ENCODE data around the gene IL16. TPM values are rescaled to one million over a fixed set of nuclear protein-coding genes. Genes with fewer than 3 reads are reported as not detected.

Gene IL16
- total and polyA plus RNA-seq, 9 of the 15 experiments (the other 6 are each of a cell fraction or from before 2014, with no cell fraction given), result 1.4 to 18.8 (median 10.6) TPM

DNA sequence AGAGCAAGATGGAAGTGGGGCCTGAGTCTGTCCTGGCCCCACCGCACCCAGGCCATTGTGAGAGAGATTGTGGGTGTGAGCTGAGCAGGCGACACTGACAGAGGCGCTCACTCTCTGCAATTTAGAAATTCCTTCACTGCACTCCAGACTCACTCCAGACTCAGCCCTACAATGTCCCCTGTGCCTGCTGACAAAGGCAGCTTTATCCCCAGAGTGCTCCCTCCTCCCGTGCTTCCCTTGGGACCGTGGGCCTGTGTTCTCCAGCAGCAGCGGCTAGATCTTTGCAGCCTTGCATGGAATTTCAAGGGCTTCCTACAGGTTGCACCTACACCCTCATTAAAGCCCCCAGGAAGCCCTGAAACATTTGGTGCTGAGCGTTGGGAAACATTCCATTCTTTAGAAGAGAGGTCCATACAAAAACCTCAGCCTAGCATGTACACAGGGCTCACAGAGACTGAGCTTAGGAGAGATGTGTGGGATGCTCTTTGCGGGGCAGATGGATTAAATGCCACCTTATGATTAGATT is 1.3 kb upstream of the IL16 start:
- WGBS (ENCODE audit: insufficient coverage, low coverage, missing lambda C conversion rate), result 60% methylated on average over 8 of the region's 8 CpGs
- no peaks in the 10 kb centered on the region for H3K36me3 ChIP-seq (ENCODE audit: control insufficient read depth, insufficient read depth, low read length)
- no TSS peak for BruUV-seq (replicated peaks)
- no peak overlapping the region for H3K9ac ChIP-seq (ENCODE audit: insufficient read depth in 1 of 2, low read depth in 2 of 2, low read length in 2 of 2)
- TF ChIP-seq ZNF3 (CRISPR knock-in tag; IDR thresholded peaks at IDR 0.05), result no peak
- TF ChIP-seq ZNF224 (CRISPR knock-in tag; IDR thresholded peaks at IDR 0.05), result no peak
- TF ChIP-seq ZBTB40 (IDR thresholded peaks at IDR 0.05), result no peak
- TF ChIP-seq ZBTB40 (CRISPR knock-in tag; IDR thresholded peaks at IDR 0.05), result no peak
- TF ChIP-seq, protein P1, sequence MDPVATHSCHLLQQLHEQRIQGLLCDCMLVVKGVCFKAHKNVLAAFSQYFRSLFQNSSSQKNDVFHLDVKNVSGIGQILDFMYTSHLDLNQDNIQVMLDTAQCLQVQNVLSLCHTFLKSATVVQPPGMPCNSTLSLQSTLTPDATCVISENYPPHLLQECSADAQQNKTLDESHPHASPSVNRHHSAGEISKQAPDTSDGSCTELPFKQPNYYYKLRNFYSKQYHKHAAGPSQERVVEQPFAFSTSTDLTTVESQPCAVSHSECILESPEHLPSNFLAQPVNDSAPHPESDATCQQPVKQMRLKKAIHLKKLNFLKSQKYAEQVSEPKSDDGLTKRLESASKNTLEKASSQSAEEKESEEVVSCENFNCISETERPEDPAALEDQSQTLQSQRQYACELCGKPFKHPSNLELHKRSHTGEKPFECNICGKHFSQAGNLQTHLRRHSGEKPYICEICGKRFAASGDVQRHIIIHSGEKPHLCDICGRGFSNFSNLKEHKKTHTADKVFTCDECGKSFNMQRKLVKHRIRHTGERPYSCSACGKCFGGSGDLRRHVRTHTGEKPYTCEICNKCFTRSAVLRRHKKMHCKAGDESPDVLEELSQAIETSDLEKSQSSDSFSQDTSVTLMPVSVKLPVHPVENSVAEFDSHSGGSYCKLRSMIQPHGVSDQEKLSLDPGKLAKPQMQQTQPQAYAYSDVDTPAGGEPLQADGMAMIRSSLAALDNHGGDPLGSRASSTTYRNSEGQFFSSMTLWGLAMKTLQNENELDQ (CRISPR knock-in tag; IDR thresholded peaks at IDR 0.05; ENCODE audit: borderline replicate concordance), result no peak
- ChIA-PET CTCF (ENCODE audit: low intra/inter-chr PET ratio) (no interaction called here), POLR2A (interaction anchor here (0.6 kb wide), 1 partner anchor 60 kb away, joined by 4 read pairs; no protein-coding TSS in a partner anchor)
- intact Hi-C loops (cut with micrococcal nuclease), result no loop called here
- H3K9me3 ChIP-seq (replicated peaks; ENCODE audit: control insufficient read depth, insufficient read depth, low read depth, low read length), result no peaks in the 10 kb centered on the region
- no peak for DNase-seq (ENCODE audit: extremely low read depth in 1 of 4, low spot score in 3 of 4)
- no peaks in the 10 kb centered on the region for H3K4me1 ChIP-seq (replicated peaks in 1 of 2; ENCODE audit: control insufficient read depth in 2 of 2, insufficient read depth in 2 of 2, low read length in 2 of 2)
- H3K27ac ChIP-seq (ENCODE audit: extremely low read depth, low read depth, low read length), result no peak overlapping the region
- no peak overlapping the region for H3K4me3 ChIP-seq
- H3K27me3 ChIP-seq (ENCODE audit: control insufficient read depth in 2 of 2, insufficient read depth in 2 of 2, low read length in 2 of 2), result no peaks in the 10 kb centered on the region
- in situ Hi-C loops (cut with MboI), result no loop called here
- no peaks in the 10 kb centered on the region for H3K79me2 ChIP-seq (ENCODE audit: control insufficient read depth, insufficient read depth, low read length)
- no peak; the same call in 2 of the 3 replicates for ATAC-seq
- no peaks in the 10 kb centered on the region for H3K9me1 ChIP-seq (ENCODE audit: control insufficient read depth, insufficient read depth, low read length)
- no peaks in the 10 kb centered on the region for H4K20me1 ChIP-seq (replicated peaks; ENCODE audit: control insufficient read depth, insufficient read depth, low read length)
- no peak overlapping the region for H3K4me2 ChIP-seq (ENCODE audit: insufficient read depth, low read length)
- H2AFZ ChIP-seq (ENCODE audit: low read depth, low read length), result no peak overlapping the region
- FAIRE-seq, result no peak
